ENCODE measurements around the gene MYO18A.

DNA sequence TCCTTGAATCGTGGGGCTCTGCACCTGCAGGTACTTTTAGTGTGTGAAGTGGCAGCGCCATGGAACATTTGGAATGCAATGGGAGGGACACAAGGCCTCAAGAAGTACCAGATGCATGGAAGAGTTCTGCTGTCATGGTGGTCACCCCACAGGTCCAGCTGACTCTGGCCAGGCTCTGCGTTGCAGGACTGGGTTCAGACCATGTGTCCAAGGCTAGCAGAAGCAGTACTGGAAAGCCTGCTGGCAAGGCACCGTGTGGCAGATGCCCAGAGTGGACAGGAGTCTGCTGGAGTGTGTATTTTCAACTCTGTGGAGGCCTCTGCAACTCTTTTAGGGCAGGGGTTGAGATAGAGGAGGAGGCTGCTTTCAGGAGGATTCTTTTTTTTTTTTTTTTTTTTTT, 135.2 kb downstream of the MYO18A start:
- TF ChIP-seq POLR2AphosphoS5 (IDR thresholded peaks at IDR 0.05; ENCODE audit: low read depth, low read length) (no peak), REST (IDR thresholded peaks at IDR 0.05; ENCODE audit: insufficient read depth in 1 of 2, low read depth in 2 of 2, low read length in 2 of 2) (no peak)
